Neural progenitor cell (in vitro differentiated cells): ENCODE measurements around the gene VWA3B.

Source experiments
- EZH2 ChIP-seq: fragments of 200-600 bp; sonication (generic); IDR thresholded peaks from 2 replicates; pipeline ENCODE4 v1.6.1; 2017; ENCODE audit warnings: antibody characterized with exemption, mild to moderate bottlenecking, moderate library complexity
- TF ChIP-seq, protein P1 (sequence below): fragments of 200-600 bp; sonication (generic); IDR thresholded peaks from 2 replicates; pipeline ENCODE4 v1.5.1; 2017; ENCODE audit warnings: antibody characterized with exemption, mild to moderate bottlenecking

DNA sequence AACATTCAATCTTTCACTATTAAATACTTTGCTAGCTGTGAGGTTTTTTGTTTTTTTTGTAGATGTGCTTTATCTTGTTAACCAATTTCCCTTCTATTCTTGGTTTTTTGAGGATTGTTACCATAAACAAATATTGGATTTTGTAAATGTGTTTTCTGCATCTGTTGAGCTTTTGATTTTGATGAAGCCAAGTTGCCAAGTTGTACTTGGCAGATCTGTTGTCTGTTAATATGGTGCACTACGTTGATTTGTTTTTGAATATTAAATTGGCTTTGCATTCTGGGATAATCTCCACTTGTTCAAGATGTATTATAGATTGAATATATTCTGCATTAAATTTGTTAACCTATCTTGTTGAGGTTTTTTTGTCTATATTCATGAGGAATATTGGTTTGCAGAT is 114.6 kb downstream of the VWA3B start:
- TF ChIP-seq, protein P1, sequence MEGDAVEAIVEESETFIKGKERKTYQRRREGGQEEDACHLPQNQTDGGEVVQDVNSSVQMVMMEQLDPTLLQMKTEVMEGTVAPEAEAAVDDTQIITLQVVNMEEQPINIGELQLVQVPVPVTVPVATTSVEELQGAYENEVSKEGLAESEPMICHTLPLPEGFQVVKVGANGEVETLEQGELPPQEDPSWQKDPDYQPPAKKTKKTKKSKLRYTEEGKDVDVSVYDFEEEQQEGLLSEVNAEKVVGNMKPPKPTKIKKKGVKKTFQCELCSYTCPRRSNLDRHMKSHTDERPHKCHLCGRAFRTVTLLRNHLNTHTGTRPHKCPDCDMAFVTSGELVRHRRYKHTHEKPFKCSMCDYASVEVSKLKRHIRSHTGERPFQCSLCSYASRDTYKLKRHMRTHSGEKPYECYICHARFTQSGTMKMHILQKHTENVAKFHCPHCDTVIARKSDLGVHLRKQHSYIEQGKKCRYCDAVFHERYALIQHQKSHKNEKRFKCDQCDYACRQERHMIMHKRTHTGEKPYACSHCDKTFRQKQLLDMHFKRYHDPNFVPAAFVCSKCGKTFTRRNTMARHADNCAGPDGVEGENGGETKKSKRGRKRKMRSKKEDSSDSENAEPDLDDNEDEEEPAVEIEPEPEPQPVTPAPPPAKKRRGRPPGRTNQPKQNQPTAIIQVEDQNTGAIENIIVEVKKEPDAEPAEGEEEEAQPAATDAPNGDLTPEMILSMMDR, result no peak
- TF ChIP-seq EZH2, result no peak
